Measurements from ENCODE around the gene ZBTB4.
"Not testable (repeated sequence)": the region's sequence is repeated elsewhere in the genome, so short reads cannot be mapped to it uniquely, and the experiment has no call there.

DNA sequence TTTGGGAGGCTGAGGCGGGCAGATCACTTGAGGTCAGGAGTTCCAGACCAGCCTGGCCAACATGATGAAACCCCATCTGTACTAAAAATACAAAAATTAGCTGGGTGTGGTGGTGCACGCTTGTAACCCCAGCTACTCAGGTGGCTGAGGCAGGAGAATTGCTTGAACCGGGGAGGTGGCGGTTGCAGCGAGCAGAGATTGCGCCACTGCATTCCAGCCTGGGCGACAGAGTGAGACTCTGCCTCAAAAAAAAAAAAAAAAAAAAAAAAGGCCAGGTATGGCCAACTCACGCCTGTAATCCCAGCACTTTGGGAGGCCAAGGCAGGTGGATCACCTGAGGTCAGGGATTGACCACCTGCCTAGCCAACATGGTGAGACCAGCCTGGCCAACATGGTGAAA lies 4.7 kb downstream of the ZBTB4 start:
- TF ChIP-seq, protein P1, sequence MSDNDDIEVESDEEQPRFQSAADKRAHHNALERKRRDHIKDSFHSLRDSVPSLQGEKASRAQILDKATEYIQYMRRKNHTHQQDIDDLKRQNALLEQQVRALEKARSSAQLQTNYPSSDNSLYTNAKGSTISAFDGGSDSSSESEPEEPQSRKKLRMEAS (CRISPR knock-in tag; IDR thresholded peaks at IDR 0.05) = not testable (repeated sequence)
- not testable (repeated sequence) for TF ChIP-seq SP1 (CRISPR knock-in tag; IDR thresholded peaks at IDR 0.05); CBX2 (IDR thresholded peaks at IDR 0.05; ENCODE audit: insufficient read depth, low read length, poor library complexity, severe bottlenecking); KDM5B (IDR thresholded peaks at IDR 0.05; ENCODE audit: insufficient replicate concordance, low read depth, low read length); ZEB2 (IDR thresholded peaks at IDR 0.05); SMARCA4 (IDR thresholded peaks at IDR 0.05)
- TF ChIP-seq, protein P2, sequence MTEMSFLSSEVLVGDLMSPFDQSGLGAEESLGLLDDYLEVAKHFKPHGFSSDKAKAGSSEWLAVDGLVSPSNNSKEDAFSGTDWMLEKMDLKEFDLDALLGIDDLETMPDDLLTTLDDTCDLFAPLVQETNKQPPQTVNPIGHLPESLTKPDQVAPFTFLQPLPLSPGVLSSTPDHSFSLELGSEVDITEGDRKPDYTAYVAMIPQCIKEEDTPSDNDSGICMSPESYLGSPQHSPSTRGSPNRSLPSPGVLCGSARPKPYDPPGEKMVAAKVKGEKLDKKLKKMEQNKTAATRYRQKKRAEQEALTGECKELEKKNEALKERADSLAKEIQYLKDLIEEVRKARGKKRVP (CRISPR knock-in tag; IDR thresholded peaks at IDR 0.05) = not testable (repeated sequence)
- TF ChIP-seq, protein P3, sequence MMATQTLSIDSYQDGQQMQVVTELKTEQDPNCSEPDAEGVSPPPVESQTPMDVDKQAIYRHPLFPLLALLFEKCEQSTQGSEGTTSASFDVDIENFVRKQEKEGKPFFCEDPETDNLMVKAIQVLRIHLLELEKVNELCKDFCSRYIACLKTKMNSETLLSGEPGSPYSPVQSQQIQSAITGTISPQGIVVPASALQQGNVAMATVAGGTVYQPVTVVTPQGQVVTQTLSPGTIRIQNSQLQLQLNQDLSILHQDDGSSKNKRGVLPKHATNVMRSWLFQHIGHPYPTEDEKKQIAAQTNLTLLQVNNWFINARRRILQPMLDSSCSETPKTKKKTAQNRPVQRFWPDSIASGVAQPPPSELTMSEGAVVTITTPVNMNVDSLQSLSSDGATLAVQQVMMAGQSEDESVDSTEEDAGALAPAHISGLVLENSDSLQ (IDR thresholded peaks at IDR 0.05) = not testable (repeated sequence)
- TF ChIP-seq, protein P4, sequence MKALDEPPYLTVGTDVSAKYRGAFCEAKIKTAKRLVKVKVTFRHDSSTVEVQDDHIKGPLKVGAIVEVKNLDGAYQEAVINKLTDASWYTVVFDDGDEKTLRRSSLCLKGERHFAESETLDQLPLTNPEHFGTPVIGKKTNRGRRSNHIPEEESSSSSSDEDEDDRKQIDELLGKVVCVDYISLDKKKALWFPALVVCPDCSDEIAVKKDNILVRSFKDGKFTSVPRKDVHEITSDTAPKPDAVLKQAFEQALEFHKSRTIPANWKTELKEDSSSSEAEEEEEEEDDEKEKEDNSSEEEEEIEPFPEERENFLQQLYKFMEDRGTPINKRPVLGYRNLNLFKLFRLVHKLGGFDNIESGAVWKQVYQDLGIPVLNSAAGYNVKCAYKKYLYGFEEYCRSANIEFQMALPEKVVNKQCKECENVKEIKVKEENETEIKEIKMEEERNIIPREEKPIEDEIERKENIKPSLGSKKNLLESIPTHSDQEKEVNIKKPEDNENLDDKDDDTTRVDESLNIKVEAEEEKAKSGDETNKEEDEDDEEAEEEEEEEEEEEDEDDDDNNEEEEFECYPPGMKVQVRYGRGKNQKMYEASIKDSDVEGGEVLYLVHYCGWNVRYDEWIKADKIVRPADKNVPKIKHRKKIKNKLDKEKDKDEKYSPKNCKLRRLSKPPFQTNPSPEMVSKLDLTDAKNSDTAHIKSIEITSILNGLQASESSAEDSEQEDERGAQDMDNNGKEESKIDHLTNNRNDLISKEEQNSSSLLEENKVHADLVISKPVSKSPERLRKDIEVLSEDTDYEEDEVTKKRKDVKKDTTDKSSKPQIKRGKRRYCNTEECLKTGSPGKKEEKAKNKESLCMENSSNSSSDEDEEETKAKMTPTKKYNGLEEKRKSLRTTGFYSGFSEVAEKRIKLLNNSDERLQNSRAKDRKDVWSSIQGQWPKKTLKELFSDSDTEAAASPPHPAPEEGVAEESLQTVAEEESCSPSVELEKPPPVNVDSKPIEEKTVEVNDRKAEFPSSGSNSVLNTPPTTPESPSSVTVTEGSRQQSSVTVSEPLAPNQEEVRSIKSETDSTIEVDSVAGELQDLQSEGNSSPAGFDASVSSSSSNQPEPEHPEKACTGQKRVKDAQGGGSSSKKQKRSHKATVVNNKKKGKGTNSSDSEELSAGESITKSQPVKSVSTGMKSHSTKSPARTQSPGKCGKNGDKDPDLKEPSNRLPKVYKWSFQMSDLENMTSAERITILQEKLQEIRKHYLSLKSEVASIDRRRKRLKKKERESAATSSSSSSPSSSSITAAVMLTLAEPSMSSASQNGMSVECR (CRISPR knock-in tag; IDR thresholded peaks at IDR 0.05) = not testable (repeated sequence)
- TF ChIP-seq, protein P5, sequence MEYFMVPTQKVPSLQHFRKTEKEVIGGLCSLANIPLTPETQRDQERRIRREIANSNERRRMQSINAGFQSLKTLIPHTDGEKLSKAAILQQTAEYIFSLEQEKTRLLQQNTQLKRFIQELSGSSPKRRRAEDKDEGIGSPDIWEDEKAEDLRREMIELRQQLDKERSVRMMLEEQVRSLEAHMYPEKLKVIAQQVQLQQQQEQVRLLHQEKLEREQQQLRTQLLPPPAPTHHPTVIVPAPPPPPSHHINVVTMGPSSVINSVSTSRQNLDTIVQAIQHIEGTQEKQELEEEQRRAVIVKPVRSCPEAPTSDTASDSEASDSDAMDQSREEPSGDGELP (CRISPR knock-in tag; IDR thresholded peaks at IDR 0.05; ENCODE audit: borderline replicate concordance) = not testable (repeated sequence)
- TF ChIP-seq, protein P6, sequence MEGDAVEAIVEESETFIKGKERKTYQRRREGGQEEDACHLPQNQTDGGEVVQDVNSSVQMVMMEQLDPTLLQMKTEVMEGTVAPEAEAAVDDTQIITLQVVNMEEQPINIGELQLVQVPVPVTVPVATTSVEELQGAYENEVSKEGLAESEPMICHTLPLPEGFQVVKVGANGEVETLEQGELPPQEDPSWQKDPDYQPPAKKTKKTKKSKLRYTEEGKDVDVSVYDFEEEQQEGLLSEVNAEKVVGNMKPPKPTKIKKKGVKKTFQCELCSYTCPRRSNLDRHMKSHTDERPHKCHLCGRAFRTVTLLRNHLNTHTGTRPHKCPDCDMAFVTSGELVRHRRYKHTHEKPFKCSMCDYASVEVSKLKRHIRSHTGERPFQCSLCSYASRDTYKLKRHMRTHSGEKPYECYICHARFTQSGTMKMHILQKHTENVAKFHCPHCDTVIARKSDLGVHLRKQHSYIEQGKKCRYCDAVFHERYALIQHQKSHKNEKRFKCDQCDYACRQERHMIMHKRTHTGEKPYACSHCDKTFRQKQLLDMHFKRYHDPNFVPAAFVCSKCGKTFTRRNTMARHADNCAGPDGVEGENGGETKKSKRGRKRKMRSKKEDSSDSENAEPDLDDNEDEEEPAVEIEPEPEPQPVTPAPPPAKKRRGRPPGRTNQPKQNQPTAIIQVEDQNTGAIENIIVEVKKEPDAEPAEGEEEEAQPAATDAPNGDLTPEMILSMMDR (IDR thresholded peaks at IDR 0.05 in 2 of 3, conservative IDR thresholded peaks at IDR 0.05 in 1 of 3; ENCODE audit: insufficient read depth in 2 of 3, low read depth in 1 of 3, low read length in 3 of 3) = not testable (repeated sequence)
